Measurements from ENCODE around the gene MOSPD2.

The MOSPD2 gene

GRCh38 chrX:14837155-14837554 is 36.1 kb upstream of the MOSPD2 start:
- Mint-ChIP-seq H3K9me3 (no peaks in the 10 kb centered on the region), H3K27me3 (ENCODE audit: low read depth) (no peaks in the 10 kb centered on the region), H3K27ac (no peak overlapping the region), H3K4me3 (no peak overlapping the region), H3K36me3 (ENCODE audit: low read depth) (peaks cover 12% of the 10 kb centered on the region), H3K4me1 (no peaks in the 10 kb centered on the region)
- no peak for TF ChIP-seq CTCF (IDR thresholded peaks at IDR 0.05; ENCODE audit: unreplicated experiment in 3 of 3)

DNA sequence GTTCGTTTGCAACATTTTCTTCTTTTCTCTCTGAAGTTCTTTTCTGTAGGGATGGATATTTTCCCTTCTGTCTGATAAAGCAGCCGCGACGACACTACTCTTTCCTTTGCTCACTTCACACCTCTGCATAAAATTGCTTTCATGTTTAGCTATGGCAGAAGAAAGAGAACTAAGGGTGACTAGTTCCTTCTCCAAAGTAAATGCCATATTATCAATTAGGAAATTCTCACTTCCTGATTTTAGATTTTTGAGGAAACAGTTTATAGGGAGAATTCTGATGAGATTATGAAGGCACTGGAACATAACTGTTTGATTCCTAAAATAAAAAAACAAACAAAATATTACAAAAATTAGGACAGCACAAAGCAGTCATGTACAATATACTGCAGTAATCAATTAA is 29.6 kb upstream of the MOSPD2 start:
- Mint-ChIP-seq H3K27me3 (ENCODE audit: low read depth) (no peaks in the 10 kb centered on the region), H3K36me3 (ENCODE audit: low read depth) (peaks cover 4% of the 10 kb centered on the region), H3K27ac (no peak overlapping the region), H3K9me3 (peaks cover 3% of the 10 kb centered on the region), H3K4me1 (no peaks in the 10 kb centered on the region), H3K4me3 (no peak overlapping the region)
- no peak for TF ChIP-seq CTCF (IDR thresholded peaks at IDR 0.05; ENCODE audit: unreplicated experiment in 3 of 3)

DNA sequence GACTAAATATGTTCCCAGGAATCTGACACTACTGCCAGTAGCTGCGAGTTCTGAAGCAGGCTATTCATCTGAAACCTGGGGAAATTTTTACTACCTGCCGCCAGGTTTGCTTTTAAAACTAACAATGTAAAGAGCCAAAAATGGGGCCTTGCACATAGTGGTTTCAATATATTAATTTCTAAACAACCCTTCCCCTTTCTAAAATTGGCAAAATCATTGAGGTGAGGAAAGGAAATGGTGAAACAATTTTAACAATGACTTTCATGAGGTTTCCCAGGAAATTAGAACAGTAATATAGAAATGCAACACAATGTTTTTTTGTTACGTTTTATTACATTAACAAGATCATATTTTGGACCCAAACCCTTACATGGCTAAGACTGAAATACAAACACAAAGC is 21.7 kb upstream of the MOSPD2 start:
- H3K4me3 Mint-ChIP-seq: no peak overlapping the region
- TF ChIP-seq CTCF (IDR thresholded peaks at IDR 0.05; ENCODE audit: unreplicated experiment in 3 of 3): no peak
- peaks cover 13% of the 10 kb centered on the region for H3K36me3 Mint-ChIP-seq (ENCODE audit: low read depth)
- H3K27ac Mint-ChIP-seq: no peak overlapping the region
- no peaks in the 10 kb centered on the region for H3K27me3 Mint-ChIP-seq (ENCODE audit: low read depth)
- H3K4me1 Mint-ChIP-seq: no peaks in the 10 kb centered on the region
- no peaks in the 10 kb centered on the region for H3K9me3 Mint-ChIP-seq

GRCh38 chrX:14864631-14865030 is 8.6 kb upstream of the MOSPD2 start:
- TF ChIP-seq CTCF (IDR thresholded peaks at IDR 0.05; ENCODE audit: unreplicated experiment in 3 of 3): no peak
- Mint-ChIP-seq H3K4me1 (no peaks in the 10 kb centered on the region), H3K4me3 (no peak overlapping the region), H3K27ac (no peak overlapping the region), H3K36me3 (ENCODE audit: low read depth) (peaks cover 27% of the 10 kb centered on the region), H3K27me3 (ENCODE audit: low read depth) (no peaks in the 10 kb centered on the region), H3K9me3 (peaks cover 13% of the 10 kb centered on the region)

- no peak for TF ChIP-seq CTCF (IDR thresholded peaks at IDR 0.05; ENCODE audit: unreplicated experiment in 3 of 3)
- H3K4me1 Mint-ChIP-seq: no peaks in the 10 kb centered on the region
- H3K4me3 Mint-ChIP-seq: no peak overlapping the region
- H3K27me3 Mint-ChIP-seq (ENCODE audit: low read depth): no peaks in the 10 kb centered on the region
- H3K27ac Mint-ChIP-seq: no peak overlapping the region
- H3K36me3 Mint-ChIP-seq (ENCODE audit: low read depth): peaks cover 27% of the 10 kb centered on the region
- peaks cover 13% of the 10 kb centered on the region for H3K9me3 Mint-ChIP-seq
Observed at GRCh38 chrX:14865201-14865600, 8.0 kb upstream of the MOSPD2 start.

DNA sequence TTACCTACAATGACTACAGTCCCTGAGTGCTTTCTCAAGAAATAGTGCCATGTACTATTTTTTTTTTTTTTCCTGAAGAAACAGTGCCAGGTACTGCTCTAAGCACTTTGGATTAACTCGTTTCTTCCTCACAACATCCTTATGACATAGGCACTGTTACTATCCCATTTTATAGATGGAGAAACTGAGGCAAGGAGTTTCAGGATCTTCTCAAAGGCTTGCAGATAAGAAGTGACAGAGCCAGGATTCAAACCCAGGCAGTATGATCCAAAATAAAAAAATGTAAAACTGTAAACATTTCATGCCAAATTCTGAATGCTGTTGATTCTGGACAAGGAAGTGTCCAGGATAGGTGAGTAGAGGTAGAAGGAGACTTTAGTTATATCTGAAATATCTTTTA is 1.5 kb upstream of the MOSPD2 start:
- H3K4me3 Mint-ChIP-seq: peak overlapping the region; percentile 63 to 96 (median 69)
- TF ChIP-seq CTCF (IDR thresholded peaks at IDR 0.05; ENCODE audit: unreplicated experiment in 3 of 3): no peak
- peaks cover 12% of the 10 kb centered on the region for H3K9me3 Mint-ChIP-seq
- H3K27me3 Mint-ChIP-seq (ENCODE audit: low read depth): no peaks in the 10 kb centered on the region
- H3K27ac Mint-ChIP-seq: no peak overlapping the region
- H3K4me1 Mint-ChIP-seq: no peaks in the 10 kb centered on the region
- H3K36me3 Mint-ChIP-seq (ENCODE audit: low read depth): peaks cover 26% of the 10 kb centered on the region
